Subcutaneous abdominal adipose tissue (tissue), 5 donors: ENCODE results near the gene UGT1A6.

Experiments used
- H3K27ac ChIP-seq: one replicate; pipeline ENCODE4 v1.7.0; 2013; ENCODE audit warnings: low read depth, mild to moderate bottlenecking, inconsistent platforms, low read length, moderate library complexity
- H3K27me3 ChIP-seq, 5 donors: one replicate each; pipeline ENCODE4 v1.7.0; 2013; ENCODE audit warnings: low read length in 5 of 5, inconsistent platforms in 1 of 5; ENCODE audit not compliant: control insufficient read depth in 5 of 5, insufficient read depth in 4 of 5
- H3K36me3 ChIP-seq, 5 donors: one replicate each; pipeline ENCODE4 v1.7.0; 2013; ENCODE audit warnings: low read length in 5 of 5; ENCODE audit not compliant: control insufficient read depth in 5 of 5, insufficient read depth in 5 of 5
- H3K4me1 ChIP-seq, 5 donors: one replicate each; pipeline ENCODE4 v1.7.0; 2013; ENCODE audit warnings: low read length in 5 of 5, mild to moderate bottlenecking in 3 of 5, moderate library complexity in 1 of 5; ENCODE audit not compliant: control insufficient read depth in 5 of 5, insufficient read depth in 5 of 5
- H3K4me3 ChIP-seq, 5 donors: one replicate each; pipeline ENCODE4 v1.7.0; 2013; ENCODE audit warnings: low read length in 5 of 5, low read depth in 1 of 5
- H3K9ac ChIP-seq, 5 donors: one replicate each; pipeline ENCODE4 v1.7.0; 2013; ENCODE audit warnings: low read length in 5 of 5, mild to moderate bottlenecking in 4 of 5, moderate library complexity in 3 of 5
- H3K9me3 ChIP-seq, 5 donors: one replicate each; pipeline ENCODE4 v1.7.0; 2013; ENCODE audit warnings: low read length in 5 of 5; ENCODE audit not compliant: control insufficient read depth in 5 of 5
- donor health status: healthy.
- donor health status: healthy.
- donor health status: healthy.
- donor health status: healthy.
- donor health status: healthy.

The UGT1A6 gene

GRCh38 chr2:233681521-233682099, 11.1 kb upstream of the UGT1A6 start, which contains the start of gene UGT1A7:
UGT1A7 (plus strand) TSS chr2:233681901; CDS start chr2:233681938, 37 bp downstream.
- no peaks in the 10 kb centered on the region for H3K27me3 ChIP-seq
- H3K4me3 ChIP-seq = no peak within 1 kb of the TSS
- H3K9ac ChIP-seq = no peak within 1 kb of the TSS
- H3K27ac ChIP-seq = no peak within 1 kb of the TSS
- no peaks in the 10 kb centered on the region for H3K36me3 ChIP-seq
- H3K9me3 ChIP-seq = no peaks in the 10 kb centered on the region
- no peaks in the 10 kb centered on the region for H3K4me1 ChIP-seq

GRCh38 chr2:233684640-233685039, 8.1 kb upstream of the UGT1A6 start:
- Histone ChIP-seq H3K9me3 (no peaks in the 10 kb centered on the region), H3K36me3 (no peaks in the 10 kb centered on the region), H3K27me3 (no peaks in the 10 kb centered on the region), H3K4me3 (no peak overlapping the region), H3K27ac (no peak overlapping the region), H3K4me1 (no peaks in the 10 kb centered on the region), H3K9ac (no peak overlapping the region)

- H3K9me3 ChIP-seq = no peaks in the 10 kb centered on the region
- H3K4me3 ChIP-seq = no peak overlapping the region
- no peaks in the 10 kb centered on the region for H3K27me3 ChIP-seq
- no peak overlapping the region for H3K9ac ChIP-seq
- no peaks in the 10 kb centered on the region for H3K4me1 ChIP-seq
- H3K36me3 ChIP-seq = no peaks in the 10 kb centered on the region
- no peak overlapping the region for H3K27ac ChIP-seq
Measured at GRCh38 chr2:233686928-233687327, 5.8 kb upstream of the UGT1A6 start.

GRCh38 chr2:233688341-233688740, 4.3 kb upstream of the UGT1A6 start:
- no peak overlapping the region for H3K9ac ChIP-seq
- H3K36me3 ChIP-seq = no peaks in the 10 kb centered on the region

GRCh38 chr2:233689031-233689430, 3.7 kb upstream of the UGT1A6 start:
- Histone ChIP-seq H3K36me3 (no peaks in the 10 kb centered on the region), H3K4me1 (no peaks in the 10 kb centered on the region), H3K4me3 (no peak overlapping the region), H3K9me3 (no peaks in the 10 kb centered on the region), H3K27ac (no peak overlapping the region), H3K27me3 (no peaks in the 10 kb centered on the region), H3K9ac (no peak overlapping the region)

More at GRCh38 chr2:233688341-233688740, 4.3 kb upstream of the UGT1A6 start:
- Histone ChIP-seq H3K4me3 (no peak overlapping the region), H3K27me3 (no peaks in the 10 kb centered on the region), H3K9me3 (no peaks in the 10 kb centered on the region), H3K27ac (no peak overlapping the region), H3K4me1 (no peaks in the 10 kb centered on the region)

- no peak overlapping the region for H3K9ac ChIP-seq
- H3K36me3 ChIP-seq = no peaks in the 10 kb centered on the region
- no peak overlapping the region for H3K27ac ChIP-seq
- no peaks in the 10 kb centered on the region for H3K27me3 ChIP-seq
- H3K4me3 ChIP-seq = no peak overlapping the region
- no peaks in the 10 kb centered on the region for H3K9me3 ChIP-seq
- no peaks in the 10 kb centered on the region for H3K4me1 ChIP-seq
Measured at GRCh38 chr2:233689501-233689900, 3.2 kb upstream of the UGT1A6 start.

- H3K9me3 ChIP-seq = no peaks in the 10 kb centered on the region
- no peaks in the 10 kb centered on the region for H3K27me3 ChIP-seq
- H3K36me3 ChIP-seq = no peaks in the 10 kb centered on the region
- no peak overlapping the region for H3K27ac ChIP-seq
- H3K9ac ChIP-seq = no peak overlapping the region
- no peak overlapping the region for H3K4me3 ChIP-seq
- no peaks in the 10 kb centered on the region for H3K4me1 ChIP-seq
Measured at GRCh38 chr2:233690444-233690843, 2.2 kb upstream of the UGT1A6 start.

- H3K9me3 ChIP-seq = no peaks in the 10 kb centered on the region
- H3K27me3 ChIP-seq = no peaks in the 10 kb centered on the region
- H3K27ac ChIP-seq = no peak overlapping the region
- H3K4me1 ChIP-seq = no peaks in the 10 kb centered on the region
- no peak overlapping the region for H3K4me3 ChIP-seq
- no peaks in the 10 kb centered on the region for H3K36me3 ChIP-seq
- no peak overlapping the region for H3K9ac ChIP-seq
Measured at GRCh38 chr2:233691443-233692433, 952 bp upstream of the UGT1A6 start.

- no peak overlapping the region for H3K9ac ChIP-seq
- no peaks in the 10 kb centered on the region for H3K9me3 ChIP-seq
- H3K27me3 ChIP-seq = no peaks in the 10 kb centered on the region
- no peaks in the 10 kb centered on the region for H3K4me1 ChIP-seq
- H3K4me3 ChIP-seq = no peak overlapping the region
- no peaks in the 10 kb centered on the region for H3K36me3 ChIP-seq
- no peak overlapping the region for H3K27ac ChIP-seq
Measured at GRCh38 chr2:233693963-233694362, 1.3 kb downstream of the UGT1A6 start.

- Histone ChIP-seq H3K27me3 (no peaks in the 10 kb centered on the region), H3K4me1 (no peaks in the 10 kb centered on the region), H3K4me3 (no peak overlapping the region), H3K9me3 (no peaks in the 10 kb centered on the region), H3K36me3 (no peaks in the 10 kb centered on the region), H3K27ac (no peak overlapping the region), H3K9ac (no peak overlapping the region)
Measured at GRCh38 chr2:233698740-233699139, 6.0 kb downstream of the UGT1A6 start.
